HFFc6 (cell line): ENCODE results near the gene PARD3. TPM values are rescaled to one million over a fixed set of nuclear protein-coding genes. Genes with fewer than 3 reads are reported as not detected.

ENCODE experiments used
- DNase-seq: peaks from one replicate; pipeline ENCODE4 v3.0.0-alpha.2; 2018
- H3K27ac Mint-ChIP-seq: 2 replicates; pipeline ENCODE4 v1.8.0; 2020; ENCODE audit warnings: mild to moderate bottlenecking, mixed read lengths
- H3K27me3 Mint-ChIP-seq: 2 replicates; pipeline ENCODE4 v1.8.0; 2021; ENCODE audit warnings: mild to moderate bottlenecking, moderate library complexity, mixed read lengths; ENCODE audit not compliant: insufficient read depth
- H3K36me3 Mint-ChIP-seq: 2 replicates; pipeline ENCODE4 v1.8.0; 2021; ENCODE audit warnings: low read depth, mixed read lengths
- H3K4me1 Mint-ChIP-seq: 2 replicates; pipeline ENCODE4 v1.8.0; 2020; ENCODE audit warnings: low read depth, mixed read lengths
- H3K4me3 Mint-ChIP-seq: 2 replicates; pipeline ENCODE4 v1.8.0; 2020; ENCODE audit warnings: mild to moderate bottlenecking, moderate library complexity, mixed read lengths
- H3K9me3 Mint-ChIP-seq: 2 replicates; pipeline ENCODE4 v1.8.0; 2020; ENCODE audit warnings: mild to moderate bottlenecking, mixed read lengths
- total RNA-seq, 6 experiments: library from RNA; stranded (reverse); fragmentation: NEBNext Ultra II Directional; extraction: Animal tissue kit (Norgen Biotek cat#: 25700); gene quantifications; 2 replicates in 1 of 6; 3 replicates in 5 of 6; pipeline ENCODE4 v1.2.3, GENCODE V29; 2021
- TF ChIP-seq, protein P1 (sequence below): fragments of 200-600 bp; sonication (generic); IDR thresholded peaks from 2 replicates; pipeline ENCODE4 v1.5.0; 2021; ENCODE audit warnings: antibody characterized with exemption, mild to moderate bottlenecking

Gene PARD3
- total RNA-seq, 6 experiments from 2014 or later: 19.9 to 24.3 (median 23.1) TPM

DNA sequence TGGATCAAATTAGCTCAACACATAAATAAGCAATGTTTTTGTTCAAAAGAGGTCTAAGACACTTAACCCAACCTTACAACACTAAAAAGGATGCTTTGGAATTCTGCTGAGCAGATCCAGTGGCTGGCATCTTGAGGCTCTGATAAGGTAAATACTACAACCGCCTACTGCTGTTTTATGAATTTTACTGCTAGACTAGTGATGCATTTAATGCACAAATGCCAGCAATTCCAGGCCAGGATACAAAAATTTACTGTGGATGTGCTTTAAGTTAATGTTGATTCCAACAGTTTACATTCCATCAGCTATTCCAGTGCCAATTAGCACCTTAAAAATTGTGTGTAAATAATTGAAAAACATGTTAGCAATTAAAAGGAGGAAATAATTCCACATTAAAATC, 261.3 kb downstream of the PARD3 start:
- Mint-ChIP-seq H3K4me3 (no peak overlapping the region), H3K36me3 (no peaks in the 10 kb centered on the region; the same call in 1 of the 2 replicates), H3K27me3 (no peaks in the 10 kb centered on the region; the same call in 1 of the 2 replicates), H3K9me3 (no peaks in the 10 kb centered on the region), H3K27ac (no peak overlapping the region), H3K4me1 (peaks cover 41% of the 10 kb centered on the region)
- TF ChIP-seq, protein P1, sequence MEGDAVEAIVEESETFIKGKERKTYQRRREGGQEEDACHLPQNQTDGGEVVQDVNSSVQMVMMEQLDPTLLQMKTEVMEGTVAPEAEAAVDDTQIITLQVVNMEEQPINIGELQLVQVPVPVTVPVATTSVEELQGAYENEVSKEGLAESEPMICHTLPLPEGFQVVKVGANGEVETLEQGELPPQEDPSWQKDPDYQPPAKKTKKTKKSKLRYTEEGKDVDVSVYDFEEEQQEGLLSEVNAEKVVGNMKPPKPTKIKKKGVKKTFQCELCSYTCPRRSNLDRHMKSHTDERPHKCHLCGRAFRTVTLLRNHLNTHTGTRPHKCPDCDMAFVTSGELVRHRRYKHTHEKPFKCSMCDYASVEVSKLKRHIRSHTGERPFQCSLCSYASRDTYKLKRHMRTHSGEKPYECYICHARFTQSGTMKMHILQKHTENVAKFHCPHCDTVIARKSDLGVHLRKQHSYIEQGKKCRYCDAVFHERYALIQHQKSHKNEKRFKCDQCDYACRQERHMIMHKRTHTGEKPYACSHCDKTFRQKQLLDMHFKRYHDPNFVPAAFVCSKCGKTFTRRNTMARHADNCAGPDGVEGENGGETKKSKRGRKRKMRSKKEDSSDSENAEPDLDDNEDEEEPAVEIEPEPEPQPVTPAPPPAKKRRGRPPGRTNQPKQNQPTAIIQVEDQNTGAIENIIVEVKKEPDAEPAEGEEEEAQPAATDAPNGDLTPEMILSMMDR: no peak
- no peak for DNase-seq

DNA sequence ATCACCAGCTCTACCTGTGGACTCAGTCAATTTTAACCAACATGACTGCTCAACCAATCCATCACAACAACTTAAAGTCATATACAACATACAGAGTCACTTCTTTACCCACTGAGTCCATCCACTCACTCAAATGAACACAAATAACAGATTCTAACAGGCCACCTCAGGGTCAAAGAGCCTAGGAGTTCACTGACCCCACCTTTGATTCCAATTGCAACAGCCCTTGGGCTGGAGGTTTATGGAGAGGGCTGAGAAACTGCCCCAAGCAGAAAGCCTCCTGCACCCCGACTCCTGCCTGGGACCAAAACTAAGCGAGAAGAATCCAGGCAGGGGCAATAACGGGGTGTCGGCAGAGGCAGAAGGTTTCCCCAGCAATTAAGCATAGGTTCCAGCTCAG, 263.8 kb downstream of the PARD3 start:
- TF ChIP-seq, protein P1: no peak

DNA sequence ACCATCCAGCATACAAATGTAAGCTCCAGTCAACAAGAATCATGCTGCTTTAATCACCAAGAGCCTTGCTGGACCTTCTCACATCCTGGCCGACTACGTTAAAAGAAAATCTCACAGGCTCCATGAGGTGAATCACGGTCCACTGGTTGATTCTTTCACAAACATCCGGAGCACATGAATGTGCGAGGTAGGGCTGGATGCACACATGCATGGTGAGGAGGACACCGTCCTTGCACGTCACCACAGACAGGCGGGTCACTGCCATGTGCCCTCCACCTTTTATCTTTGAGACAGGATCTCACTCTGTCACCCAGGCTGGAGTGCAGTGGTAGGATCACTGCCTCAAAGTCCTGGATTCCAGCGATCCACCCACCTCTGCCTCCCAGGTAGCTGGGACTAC, 265.1 kb downstream of the PARD3 start:
- Mint-ChIP-seq H3K4me1 (peaks cover 31% of the 10 kb centered on the region), H3K36me3 (no peaks in the 10 kb centered on the region), H3K27ac (no peak overlapping the region), H3K27me3 (no peaks in the 10 kb centered on the region; the same call in 1 of the 2 replicates), H3K9me3 (no peaks in the 10 kb centered on the region), H3K4me3 (no peak overlapping the region)
- TF ChIP-seq, protein P1: no peak
- DNase-seq: no peak

More for the DNA sequence above, 263.8 kb downstream of the PARD3 start:
- no peaks in the 10 kb centered on the region; the same call in 1 of the 2 replicates for H3K36me3 Mint-ChIP-seq
- no peak overlapping the region for H3K27ac Mint-ChIP-seq
- H3K27me3 Mint-ChIP-seq: no peaks in the 10 kb centered on the region; the same call in 1 of the 2 replicates
- DNase-seq: no peak
- no peaks in the 10 kb centered on the region for H3K9me3 Mint-ChIP-seq
- peaks cover 41% of the 10 kb centered on the region for H3K4me1 Mint-ChIP-seq
- no peak overlapping the region for H3K4me3 Mint-ChIP-seq

DNA sequence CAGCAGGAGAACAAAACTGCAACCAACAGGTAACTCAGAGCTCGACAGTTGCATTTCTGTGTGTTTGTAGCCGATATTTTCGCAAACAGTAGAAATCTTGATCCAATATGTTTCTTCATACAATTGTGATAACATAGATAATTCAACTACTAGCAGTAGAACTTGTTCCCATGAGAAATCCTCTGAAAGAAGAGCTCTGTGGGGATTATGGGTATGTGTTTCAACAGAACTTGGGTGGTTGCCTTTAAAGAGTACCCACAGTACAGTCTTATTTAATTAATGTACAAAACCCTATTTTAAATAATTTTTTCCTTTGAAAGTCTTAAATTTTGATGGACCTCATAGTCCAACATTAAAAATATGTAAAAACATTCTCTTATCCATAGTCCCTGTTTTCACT, 266.1 kb downstream of the PARD3 start:
- Mint-ChIP-seq H3K4me1 (peaks cover 30% of the 10 kb centered on the region), H3K4me3 (no peak overlapping the region), H3K36me3 (no peaks in the 10 kb centered on the region), H3K9me3 (no peaks in the 10 kb centered on the region), H3K27me3 (no peaks in the 10 kb centered on the region; the same call in 1 of the 2 replicates), H3K27ac (no peak overlapping the region)
- DNase-seq: no peak
- TF ChIP-seq, protein P1: no peak

DNA sequence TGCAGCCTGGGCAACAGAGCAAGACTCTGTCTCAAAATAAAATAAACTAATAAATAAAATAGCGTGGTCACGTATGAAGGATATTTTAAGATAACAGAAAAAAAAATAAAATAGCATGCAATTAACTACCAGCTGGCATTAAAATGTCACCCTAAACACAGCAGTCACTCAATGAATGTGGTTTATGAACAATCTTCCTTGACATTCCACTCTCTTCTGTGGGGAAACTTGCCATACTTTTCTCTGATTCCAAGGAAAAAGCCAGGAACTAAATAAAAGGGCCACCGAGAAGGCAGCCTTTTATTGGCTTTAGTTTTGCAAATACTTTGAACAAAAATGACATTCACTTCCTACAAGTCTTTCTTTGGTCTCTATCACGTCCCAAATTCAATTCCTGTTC, 266.6 kb downstream of the PARD3 start:
- Mint-ChIP-seq H3K4me3 (no peak overlapping the region), H3K27me3 (no peaks in the 10 kb centered on the region; the same call in 1 of the 2 replicates), H3K36me3 (no peaks in the 10 kb centered on the region), H3K27ac (no peak overlapping the region), H3K4me1 (peaks cover 25% of the 10 kb centered on the region), H3K9me3 (no peaks in the 10 kb centered on the region)
- TF ChIP-seq, protein P1: no peak
- DNase-seq: no peak

DNA sequence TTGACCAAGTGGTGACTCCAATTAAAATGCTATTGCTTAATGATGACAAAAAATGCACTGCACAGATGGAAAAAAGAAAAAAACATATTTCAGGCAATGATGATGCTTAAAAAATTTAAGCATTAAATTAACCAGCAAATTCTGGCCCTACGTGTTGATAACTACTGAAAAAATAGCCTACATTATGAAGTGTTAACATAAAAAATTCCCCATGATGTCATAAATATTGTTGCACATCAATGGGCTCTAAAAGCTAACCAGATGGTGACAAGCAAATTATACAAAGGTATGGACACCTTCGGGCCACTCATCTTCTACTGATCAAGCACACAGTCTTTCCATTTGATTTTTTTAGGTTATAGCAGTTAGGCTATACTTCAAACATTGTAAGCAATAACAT, 267.4 kb downstream of the PARD3 start:
- no peak for DNase-seq
- Mint-ChIP-seq H3K9me3 (no peaks in the 10 kb centered on the region), H3K27me3 (no peaks in the 10 kb centered on the region; the same call in 1 of the 2 replicates), H3K4me3 (no peak overlapping the region), H3K36me3 (no peaks in the 10 kb centered on the region), H3K27ac (no peak overlapping the region), H3K4me1 (peaks cover 23% of the 10 kb centered on the region)
- TF ChIP-seq, protein P1: no peak
